Measurements from ENCODE around the gene NEU3. TPM values are rescaled to one million over a fixed set of nuclear protein-coding genes. Genes with fewer than 3 reads are reported as not detected.

NEU3 gene
- total RNA-seq, 1 experiment from 2014 or later = 19.3 TPM

DNA sequence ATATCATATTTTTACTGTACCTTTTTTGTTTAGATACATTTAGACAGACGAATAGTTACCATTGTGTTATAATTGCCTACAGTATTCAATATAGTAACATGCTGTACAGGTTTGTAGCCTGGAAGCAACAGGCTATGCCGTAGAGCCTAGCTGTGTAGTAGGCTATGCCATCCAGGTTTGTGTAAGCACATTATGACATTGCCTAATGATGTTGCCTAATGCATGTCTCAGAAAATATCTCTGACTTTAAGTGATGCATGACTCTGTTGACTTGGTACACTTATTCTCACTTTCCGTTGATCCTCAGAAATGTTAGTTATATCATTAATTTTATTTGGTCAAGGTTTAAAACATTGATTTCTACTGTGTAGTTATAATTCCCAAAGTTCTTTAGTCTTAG, 68.1 kb downstream of the NEU3 start:
- H3K4me1 ChIP-seq = no peaks in the 10 kb centered on the region
- CTCF ChIA-PET = interaction anchor here (0.7 kb wide), 1 partner anchor 28 kb away, joined by 3 read pairs; no protein-coding TSS in a partner anchor
- H3K4me3 ChIP-seq (ENCODE audit: low read depth, low read length) = no peak overlapping the region
- no peak overlapping the region for H3K4me3 Mint-ChIP-seq (ENCODE audit: unreplicated experiment)
- H3K27me3 Mint-ChIP-seq (ENCODE audit: insufficient read depth, unreplicated experiment) = peaks cover 7% of the 10 kb centered on the region
- no peaks in the 10 kb centered on the region for H3K36me3 Mint-ChIP-seq (ENCODE audit: insufficient read depth, unreplicated experiment)
- H3K36me3 ChIP-seq (ENCODE audit: control insufficient read depth, insufficient read depth, low read length) = no peaks in the 10 kb centered on the region
- BruUV-seq (replicated peaks) = no TSS peak
- H3K4me1 Mint-ChIP-seq (ENCODE audit: low read depth, unreplicated experiment) = no peaks in the 10 kb centered on the region
- no peak overlapping the region for H3K27ac Mint-ChIP-seq (ENCODE audit: unreplicated experiment)
- POLR2A ChIA-PET = no interaction called here
- no peak for DNase-seq
- peaks cover 22% of the 10 kb centered on the region for H3K9me3 Mint-ChIP-seq (ENCODE audit: unreplicated experiment)
- no peaks in the 10 kb centered on the region; the same call in 1 of the 2 replicates for H3K27me3 ChIP-seq (replicated peaks; ENCODE audit: control insufficient read depth, insufficient read depth, low read length)
- TF ChIP-seq CTCF (IDR thresholded peaks at IDR 0.05; ENCODE audit: insufficient read depth in 1 of 2, low read depth in 1 of 2, low read length in 1 of 2, severe bottlenecking in 1 of 2, unreplicated experiment in 1 of 2) = no peak
- intact Hi-C loops (cut with micrococcal nuclease; ENCODE audit: unreplicated experiment) = no loop called here
- peaks cover 12% of the 10 kb centered on the region for H3K9me3 ChIP-seq

DNA sequence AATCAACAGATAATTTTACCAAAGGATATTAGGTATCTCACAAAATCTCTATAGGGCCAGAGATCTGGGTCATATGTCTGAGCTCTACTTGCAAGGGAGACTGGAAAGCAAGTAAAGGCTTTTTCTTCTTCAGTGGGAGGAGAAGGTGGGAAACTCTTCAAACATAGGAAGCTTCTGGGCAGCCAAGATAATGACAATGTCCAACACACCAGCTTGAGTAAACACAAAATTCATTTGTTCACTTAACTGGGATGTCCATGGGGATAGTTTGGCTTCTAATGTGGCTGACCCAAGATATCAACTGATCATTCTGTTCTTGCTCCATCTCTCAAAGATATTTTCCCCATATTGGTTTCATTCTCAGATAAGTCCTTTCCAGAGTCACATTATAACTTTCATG, 70.6 kb downstream of the NEU3 start:
- ChIA-PET CTCF (interaction anchor here (0.8 to 0.9 kb wide), 3 partner anchors 9 to 12 kb away, joined by 3 read pairs; no protein-coding TSS in a partner anchor), POLR2A (no interaction called here)
- no peaks in the 10 kb centered on the region for H3K36me3 ChIP-seq (ENCODE audit: control insufficient read depth, insufficient read depth, low read length)
- no peaks in the 10 kb centered on the region for H3K36me3 Mint-ChIP-seq (ENCODE audit: insufficient read depth, unreplicated experiment)
- H3K4me1 ChIP-seq = no peaks in the 10 kb centered on the region
- BruUV-seq (replicated peaks) = no TSS peak
- H3K9me3 ChIP-seq = no peaks in the 10 kb centered on the region; the same call in 1 of the 2 replicates
- no peaks in the 10 kb centered on the region; the same call in 1 of the 2 replicates for H3K27me3 ChIP-seq (replicated peaks; ENCODE audit: control insufficient read depth, insufficient read depth, low read length)
- H3K9me3 Mint-ChIP-seq (ENCODE audit: unreplicated experiment) = peaks cover 2% of the 10 kb centered on the region
- no peak for TF ChIP-seq CTCF (IDR thresholded peaks at IDR 0.05; ENCODE audit: insufficient read depth in 1 of 2, low read depth in 1 of 2, low read length in 1 of 2, severe bottlenecking in 1 of 2, unreplicated experiment in 1 of 2)
- H3K4me1 Mint-ChIP-seq (ENCODE audit: low read depth, unreplicated experiment) = no peaks in the 10 kb centered on the region
- no peak overlapping the region for H3K4me3 Mint-ChIP-seq (ENCODE audit: unreplicated experiment)
- peaks cover 2% of the 10 kb centered on the region for H3K27me3 Mint-ChIP-seq (ENCODE audit: insufficient read depth, unreplicated experiment)
- intact Hi-C loops (cut with micrococcal nuclease; ENCODE audit: unreplicated experiment) = no loop called here
- no peak for DNase-seq
- H3K27ac Mint-ChIP-seq (ENCODE audit: unreplicated experiment) = no peak overlapping the region
- no peak overlapping the region for H3K4me3 ChIP-seq (ENCODE audit: low read depth, low read length)

GRCh38 chr11:75063741-75064314, 75.1 kb downstream of the NEU3 start:
- BruUV-seq (replicated peaks) = no TSS peak

More at GRCh38 chr11:75063741-75064314, 75.1 kb downstream of the NEU3 start:
- no peaks in the 10 kb centered on the region for H3K27me3 ChIP-seq (replicated peaks; ENCODE audit: control insufficient read depth, insufficient read depth, low read length)
- no peak overlapping the region for H3K4me3 ChIP-seq (ENCODE audit: low read depth, low read length)
- no peaks in the 10 kb centered on the region; the same call in 1 of the 2 replicates for H3K9me3 ChIP-seq
- Mint-ChIP-seq H3K4me1 (ENCODE audit: low read depth, unreplicated experiment) (no peaks in the 10 kb centered on the region), H3K4me3 (ENCODE audit: unreplicated experiment) (no peak overlapping the region), H3K27me3 (ENCODE audit: insufficient read depth, unreplicated experiment) (peaks cover 8% of the 10 kb centered on the region), H3K27ac (ENCODE audit: unreplicated experiment) (no peak overlapping the region), H3K9me3 (ENCODE audit: unreplicated experiment) (no peaks in the 10 kb centered on the region), H3K36me3 (ENCODE audit: insufficient read depth, unreplicated experiment) (no peaks in the 10 kb centered on the region)
- no peak for DNase-seq
- no peaks in the 10 kb centered on the region for H3K36me3 ChIP-seq (ENCODE audit: control insufficient read depth, insufficient read depth, low read length)
- no peak for TF ChIP-seq CTCF (IDR thresholded peaks at IDR 0.05; ENCODE audit: insufficient read depth in 1 of 2, low read depth in 1 of 2, low read length in 1 of 2, severe bottlenecking in 1 of 2, unreplicated experiment in 1 of 2)
- intact Hi-C loops (cut with micrococcal nuclease; ENCODE audit: unreplicated experiment) = no loop called here
- CTCF ChIA-PET = interaction anchor here (0.6 kb wide), 1 partner anchor 80 kb away, joined by 3 read pairs; no protein-coding TSS in a partner anchor
- no peaks in the 10 kb centered on the region for H3K4me1 ChIP-seq
- POLR2A ChIA-PET = no interaction called here
